KMS-11 (cell line): ENCODE data around the gene PDE4D.
A peak's percentile ranks its signal among the peaks of the same experiment; 100 is the strongest.

ENCODE experiments used
- H2AFZ ChIP-seq: fragments of 200-600 bp; sonication (generic); 2 replicates; pipeline ENCODE4 v1.6.1; 2016; ENCODE audit warnings: antibody characterized with exemption, mixed run types, low read depth
- H3K27ac ChIP-seq: fragments of 200-600 bp; sonication (generic); 2 replicates; pipeline ENCODE4 v1.6.1; 2016; ENCODE audit warnings: mild to moderate bottlenecking, mixed run types
- H3K27me3 ChIP-seq: fragments of 200-600 bp; sonication (generic); 2 replicates; pipeline ENCODE4 v1.6.1; 2017; ENCODE audit warnings: mild to moderate bottlenecking, low read depth, mixed run types, moderate library complexity; ENCODE audit not compliant: insufficient read depth
- H3K36me3 ChIP-seq: fragments of 200-600 bp; sonication (generic); 2 replicates; pipeline ENCODE4 v1.6.1; 2017; ENCODE audit warnings: mild to moderate bottlenecking, mixed run types; ENCODE audit not compliant: insufficient read depth
- H3K4me1 ChIP-seq: fragments of 200-600 bp; sonication (generic); 2 replicates; pipeline ENCODE4 v1.6.1; 2016; ENCODE audit warnings: mild to moderate bottlenecking, low read depth, mixed run types; ENCODE audit not compliant: poor library complexity, severe bottlenecking
- H3K4me2 ChIP-seq: fragments of 200-600 bp; sonication (generic); 2 replicates; pipeline ENCODE4 v1.7.0; 2016; ENCODE audit warnings: mild to moderate bottlenecking, mixed run types
- H3K4me3 ChIP-seq: fragments of 200-600 bp; sonication (generic); IDR thresholded peaks from 2 replicates; pipeline ENCODE4 v1.6.1; 2017; ENCODE audit warnings: low read depth, low read length, mixed read lengths; ENCODE audit not compliant: insufficient read depth
- H3K79me2 ChIP-seq: fragments of 200-600 bp; sonication (generic); 2 replicates; pipeline ENCODE4 v1.6.1; 2016; ENCODE audit warnings: low read depth, mixed run types; ENCODE audit not compliant: insufficient read depth
- H3K9ac ChIP-seq: fragments of 200-600 bp; sonication (generic); 2 replicates; pipeline ENCODE4 v1.6.1; 2016; ENCODE audit warnings: mild to moderate bottlenecking, mixed run types
- H4K20me1 ChIP-seq: fragments of 200-600 bp; sonication (generic); 2 replicates; pipeline ENCODE4 v1.6.1; 2016; ENCODE audit warnings: mild to moderate bottlenecking, mixed run types; ENCODE audit not compliant: insufficient read depth
- CTCF ChIP-seq: fragments of 200-600 bp; sonication (generic); conservative IDR thresholded peaks from 2 replicates; pipeline ENCODE4 v1.6.1; 2017; ENCODE audit warnings: low read depth, mild to moderate bottlenecking, antibody characterized with exemption, low read length, moderate library complexity, mixed read lengths

The PDE4D gene

GRCh38 chr5:59506285-59506877 lies 387.1 kb downstream of the PDE4D start:
- peak; percentile 94 for TF ChIP-seq CTCF
- Histone ChIP-seq H3K4me2 (no peak overlapping the region), H3K4me3 (no peak overlapping the region)

GRCh38 chr5:59504043-59504442 lies 389.5 kb downstream of the PDE4D start:
- no peak overlapping the region for H2AFZ ChIP-seq
- H3K36me3 ChIP-seq, result no peaks in the 10 kb centered on the region
- no peak overlapping the region for H3K27ac ChIP-seq
- no peaks in the 10 kb centered on the region for H3K79me2 ChIP-seq
- no peak overlapping the region for H3K4me2 ChIP-seq
- no peaks in the 10 kb centered on the region for H4K20me1 ChIP-seq
- peaks cover 12% of the 10 kb centered on the region for H3K4me1 ChIP-seq
- H3K9ac ChIP-seq, result no peak overlapping the region
- H3K27me3 ChIP-seq, result no peaks in the 10 kb centered on the region
- no peak for TF ChIP-seq CTCF
- no peak overlapping the region for H3K4me3 ChIP-seq

More at GRCh38 chr5:59506285-59506877, 387.1 kb downstream of the PDE4D start:
- no peak overlapping the region for H2AFZ ChIP-seq
- H3K9ac ChIP-seq, result no peak overlapping the region
- H3K79me2 ChIP-seq, result no peaks in the 10 kb centered on the region
- no peaks in the 10 kb centered on the region for H3K36me3 ChIP-seq
- H3K4me1 ChIP-seq, result peaks cover 21% of the 10 kb centered on the region
- H3K27me3 ChIP-seq, result no peaks in the 10 kb centered on the region
- H4K20me1 ChIP-seq, result no peaks in the 10 kb centered on the region
- H3K27ac ChIP-seq, result no peak overlapping the region

- H3K36me3 ChIP-seq, result no peaks in the 10 kb centered on the region
- H3K79me2 ChIP-seq, result no peaks in the 10 kb centered on the region
- no peak overlapping the region for H3K4me3 ChIP-seq
- H3K4me1 ChIP-seq, result peaks cover 10% of the 10 kb centered on the region
- H3K27ac ChIP-seq, result no peak overlapping the region
- no peak overlapping the region for H2AFZ ChIP-seq
- no peak overlapping the region for H3K9ac ChIP-seq
- H3K4me2 ChIP-seq, result no peak overlapping the region
- no peaks in the 10 kb centered on the region for H3K27me3 ChIP-seq
- no peaks in the 10 kb centered on the region for H4K20me1 ChIP-seq
- no peak for TF ChIP-seq CTCF
Observed at GRCh38 chr5:59503220-59503619, 390.3 kb downstream of the PDE4D start.

GRCh38 chr5:59501316-59501715 lies 392.2 kb downstream of the PDE4D start:
- Histone ChIP-seq H3K4me1 (peaks cover 3% of the 10 kb centered on the region), H3K4me3 (no peak overlapping the region), H3K27ac (no peak overlapping the region), H3K9ac (no peak overlapping the region), H3K79me2 (no peaks in the 10 kb centered on the region), H3K36me3 (no peaks in the 10 kb centered on the region), H3K4me2 (no peak overlapping the region), H3K27me3 (no peaks in the 10 kb centered on the region), H4K20me1 (no peaks in the 10 kb centered on the region), H2AFZ (no peak overlapping the region)
- no peak for TF ChIP-seq CTCF
